Activated T-cell treated with anti-CD3 and anti-CD28 coated beads, Interleukin-2, amount 50 U/mL, for 1 hour (primary cell): ENCODE measurements around the gene SRCIN1.
A peak's percentile ranks its signal among the peaks of the same experiment; 100 is the strongest.
"Not testable (repeated sequence)": the region's sequence is repeated elsewhere in the genome, so short reads cannot be mapped to it uniquely, and the experiment has no call there.

Source experiments
- DNase-seq: peaks from one replicate; pipeline ENCODE4 v3.0.0-alpha.2; 2020

The SRCIN1 gene, protein sequence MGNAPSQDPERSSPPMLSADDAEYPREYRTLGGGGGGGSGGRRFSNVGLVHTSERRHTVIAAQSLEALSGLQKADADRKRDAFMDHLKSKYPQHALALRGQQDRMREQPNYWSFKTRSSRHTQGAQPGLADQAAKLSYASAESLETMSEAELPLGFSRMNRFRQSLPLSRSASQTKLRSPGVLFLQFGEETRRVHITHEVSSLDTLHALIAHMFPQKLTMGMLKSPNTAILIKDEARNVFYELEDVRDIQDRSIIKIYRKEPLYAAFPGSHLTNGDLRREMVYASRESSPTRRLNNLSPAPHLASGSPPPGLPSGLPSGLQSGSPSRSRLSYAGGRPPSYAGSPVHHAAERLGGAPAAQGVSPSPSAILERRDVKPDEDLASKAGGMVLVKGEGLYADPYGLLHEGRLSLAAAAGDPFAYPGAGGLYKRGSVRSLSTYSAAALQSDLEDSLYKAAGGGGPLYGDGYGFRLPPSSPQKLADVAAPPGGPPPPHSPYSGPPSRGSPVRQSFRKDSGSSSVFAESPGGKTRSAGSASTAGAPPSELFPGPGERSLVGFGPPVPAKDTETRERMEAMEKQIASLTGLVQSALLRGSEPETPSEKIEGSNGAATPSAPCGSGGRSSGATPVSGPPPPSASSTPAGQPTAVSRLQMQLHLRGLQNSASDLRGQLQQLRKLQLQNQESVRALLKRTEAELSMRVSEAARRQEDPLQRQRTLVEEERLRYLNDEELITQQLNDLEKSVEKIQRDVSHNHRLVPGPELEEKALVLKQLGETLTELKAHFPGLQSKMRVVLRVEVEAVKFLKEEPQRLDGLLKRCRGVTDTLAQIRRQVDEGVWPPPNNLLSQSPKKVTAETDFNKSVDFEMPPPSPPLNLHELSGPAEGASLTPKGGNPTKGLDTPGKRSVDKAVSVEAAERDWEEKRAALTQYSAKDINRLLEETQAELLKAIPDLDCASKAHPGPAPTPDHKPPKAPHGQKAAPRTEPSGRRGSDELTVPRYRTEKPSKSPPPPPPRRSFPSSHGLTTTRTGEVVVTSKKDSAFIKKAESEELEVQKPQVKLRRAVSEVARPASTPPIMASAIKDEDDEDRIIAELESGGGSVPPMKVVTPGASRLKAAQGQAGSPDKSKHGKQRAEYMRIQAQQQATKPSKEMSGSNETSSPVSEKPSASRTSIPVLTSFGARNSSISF

GRCh38 chr17:38605841-38606645, at the start of gene SRCIN1:
SRCIN1 (minus strand) TSS chr17:38605952; CDS start chr17:38605705, 247 bp downstream.
- peak; percentile 57 for DNase-seq

GRCh38 chr17:38654411-38655398, 49.0 kb upstream of the SRCIN1 start:
- no peak for DNase-seq

DNA sequence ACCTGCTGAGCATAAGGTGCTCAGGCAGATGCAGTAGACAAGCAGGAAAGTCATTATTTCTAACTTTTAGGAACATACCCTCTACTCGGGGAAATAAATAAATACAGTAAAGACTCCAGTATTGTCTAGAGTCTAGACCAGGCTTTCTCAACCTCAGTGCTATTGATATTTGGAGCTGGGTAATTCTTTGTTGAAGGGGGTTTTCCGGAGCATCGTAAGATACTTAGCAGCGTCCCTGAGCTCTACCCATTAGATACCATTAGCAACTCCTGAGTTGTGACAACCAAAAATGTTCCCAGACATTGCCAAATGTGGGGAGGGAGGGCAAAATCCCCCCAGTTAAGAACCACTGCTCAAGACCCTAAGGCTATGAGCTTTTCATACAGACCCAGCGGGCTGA, 47.9 kb upstream of the SRCIN1 start:
- DNase-seq = no peak

- no peak for DNase-seq
These were observed 47.5 kb upstream of the SRCIN1 start for GRCh38 chr17:38653230-38653629.

DNA sequence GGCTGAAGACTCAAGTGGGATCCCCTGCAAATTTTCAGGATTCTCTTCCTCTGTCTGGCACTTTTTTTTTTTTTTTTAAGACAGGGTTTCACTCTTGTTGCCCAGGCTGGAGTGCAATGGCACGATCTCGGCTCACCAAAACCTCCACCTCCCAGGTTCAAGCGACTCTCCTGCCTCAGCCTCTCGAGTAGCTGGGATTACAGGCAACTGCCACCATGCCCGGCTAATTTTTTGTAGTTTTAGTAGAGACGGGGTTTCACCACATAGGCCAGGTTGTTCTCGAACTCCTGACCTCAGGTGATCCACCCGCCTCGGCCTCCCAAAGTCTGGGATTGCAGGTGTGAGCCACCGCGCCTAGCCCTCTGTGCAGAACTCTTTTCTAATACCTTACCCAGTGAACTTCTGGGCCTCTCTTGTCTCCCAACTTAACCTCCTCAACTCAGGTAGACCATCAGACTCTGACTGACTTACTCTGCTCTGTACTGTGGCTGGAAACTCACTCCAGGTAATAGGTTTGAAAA, 45.0 kb upstream of the SRCIN1 start:
- not testable (repeated sequence) for DNase-seq

- DNase-seq = no peak
These were observed 32.2 kb upstream of the SRCIN1 start for GRCh38 chr17:38637951-38638350.

GRCh38 chr17:38636054-38636453, 30.3 kb upstream of the SRCIN1 start:
- DNase-seq = no peak

DNA sequence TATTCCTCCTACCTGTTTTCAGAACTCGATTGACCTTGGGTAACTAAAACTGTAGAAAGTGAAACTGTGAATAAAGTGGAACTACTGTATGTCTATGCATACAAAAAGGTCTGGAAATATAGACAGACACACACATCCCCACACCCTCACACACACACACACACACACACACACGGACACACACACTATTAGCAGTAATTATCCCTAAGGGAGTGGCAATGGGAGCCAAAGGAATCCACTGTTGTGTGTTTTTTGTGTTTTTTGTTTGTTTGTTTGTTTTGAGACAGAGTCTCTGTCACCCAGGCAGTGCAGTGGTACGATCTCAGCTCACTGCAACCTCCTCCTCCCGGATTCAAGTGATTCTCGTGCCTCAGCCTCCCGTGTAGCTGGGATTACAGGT, 26.6 kb upstream of the SRCIN1 start:
- no peak for DNase-seq

- no peak for DNase-seq
These were observed 22.7 kb upstream of the SRCIN1 start for GRCh38 chr17:38628441-38628840.

DNA sequence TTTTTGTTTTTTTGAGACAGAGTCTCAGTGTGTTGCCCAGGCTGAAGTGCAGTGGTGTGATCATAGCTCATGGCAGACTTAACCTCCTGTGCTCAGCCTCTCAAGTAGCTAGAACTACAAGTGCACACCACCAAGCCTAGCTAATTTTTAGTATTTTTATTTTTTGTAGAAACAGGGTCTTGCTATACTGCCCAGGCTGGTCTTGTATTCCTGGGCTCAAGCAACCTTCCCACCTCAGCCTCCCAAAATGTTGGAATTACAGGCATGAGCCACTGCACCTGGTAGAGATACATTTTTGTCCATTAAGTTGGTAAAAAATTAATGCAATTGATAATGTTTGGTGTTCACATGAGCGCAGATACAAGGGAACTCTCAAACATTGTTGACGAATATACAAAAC, 22.2 kb upstream of the SRCIN1 start:
- DNase-seq = no peak

GRCh38 chr17:38626606-38627226, 21.0 kb upstream of the SRCIN1 start:
- not testable (repeated sequence) for DNase-seq

- no peak for DNase-seq
These were observed 19.7 kb upstream of the SRCIN1 start for GRCh38 chr17:38625482-38625881.

DNA sequence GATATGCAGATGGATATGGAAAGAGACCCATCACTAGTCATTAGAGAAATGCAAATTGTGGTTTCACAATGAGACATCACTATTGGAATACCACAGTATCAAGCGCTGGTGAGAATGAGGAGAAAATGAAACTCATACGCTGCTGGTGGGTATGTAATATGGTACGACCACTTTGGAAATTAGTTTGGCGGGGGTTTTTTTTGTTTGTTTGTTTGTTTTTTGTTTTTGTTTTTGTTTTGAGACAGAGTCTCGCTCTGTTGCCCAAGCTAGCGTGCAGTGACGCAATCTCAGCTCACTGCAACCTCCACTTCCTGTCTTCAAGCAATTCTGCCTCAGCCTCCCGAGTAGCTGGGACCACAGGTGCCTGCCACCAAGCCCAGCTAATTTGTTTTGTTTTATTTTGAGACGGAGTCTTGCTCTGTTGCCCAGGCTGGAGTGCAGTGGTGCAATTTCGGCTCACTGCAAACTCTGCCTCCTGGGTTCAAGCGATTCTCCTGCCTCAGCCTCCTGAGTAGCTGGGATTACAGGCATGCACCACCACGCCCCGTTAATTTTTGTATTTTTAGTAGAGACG, 19.1 kb upstream of the SRCIN1 start:
- not testable (repeated sequence) for DNase-seq

GRCh38 chr17:38621538-38621937, 15.8 kb upstream of the SRCIN1 start:
- DNase-seq = no peak

- DNase-seq = no peak
These were observed 15.0 kb upstream of the SRCIN1 start for GRCh38 chr17:38620551-38621277.

DNA sequence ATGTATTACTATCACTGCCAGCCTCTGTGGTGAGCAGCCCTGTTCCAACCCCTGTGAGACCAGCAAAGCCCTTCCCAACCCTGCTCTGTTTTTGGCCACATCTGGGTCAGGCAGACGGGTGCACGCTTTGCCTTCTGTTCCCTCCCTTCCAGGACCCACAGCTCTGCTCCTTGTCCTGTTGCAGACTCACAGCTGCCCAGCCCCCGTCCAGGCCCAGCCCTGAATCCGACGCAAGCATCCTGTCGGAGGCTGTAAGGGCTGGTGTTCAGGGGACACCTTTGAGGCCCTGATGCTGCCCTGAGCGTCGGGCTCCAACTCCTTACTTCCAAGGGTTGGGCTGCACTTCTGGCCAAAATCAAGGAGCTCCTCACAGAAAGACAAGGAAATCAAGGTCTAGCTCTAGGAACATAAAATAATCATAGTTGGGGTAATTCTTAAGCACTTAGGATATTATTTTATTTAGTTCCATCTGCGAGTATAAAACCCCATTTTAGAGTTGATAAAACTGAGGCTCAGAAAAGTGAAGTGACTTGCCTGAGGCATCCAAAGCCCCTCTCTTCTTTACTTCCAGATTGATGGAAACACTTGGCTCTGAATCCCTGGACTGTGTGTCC, 14.3 kb upstream of the SRCIN1 start:
- no peak for DNase-seq

GRCh38 chr17:38619451-38619795, 13.7 kb upstream of the SRCIN1 start:
- DNase-seq = no peak

- no peak for DNase-seq
These were observed 12.4 kb upstream of the SRCIN1 start for GRCh38 chr17:38617967-38618760.
